GM12872 (cell line): Measurements from ENCODE around the gene SECTM1.

Source experiments
- TF ChIP-seq, protein P1 (sequence below): IDR thresholded peaks from 3 replicates; pipeline ENCODE4 v1.5.1; 2011; ENCODE audit warnings: low read depth, mild to moderate bottlenecking, low read length, moderate library complexity; ENCODE audit not compliant: insufficient read depth

The SECTM1 gene

DNA sequence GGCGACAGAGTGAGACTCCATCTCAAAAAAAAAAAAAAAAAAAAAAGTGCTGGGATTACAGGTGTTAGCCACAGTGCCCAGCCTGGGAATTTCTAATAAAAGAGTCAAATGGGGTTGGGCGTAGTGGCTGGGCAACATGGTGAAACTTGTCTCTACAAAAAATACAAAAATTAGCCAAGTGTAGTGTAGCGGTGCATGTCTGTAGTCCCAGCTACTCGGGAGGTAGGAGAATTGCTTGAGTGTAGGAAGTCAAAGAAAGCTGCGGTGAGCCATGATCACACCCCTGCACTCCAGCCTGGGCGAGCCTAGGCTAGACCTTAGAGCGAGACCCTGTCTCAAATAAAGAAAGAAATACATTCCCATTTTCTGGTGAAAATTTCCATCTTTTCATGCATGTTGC lies 35.6 kb upstream of the SECTM1 start:
- TF ChIP-seq, protein P1, sequence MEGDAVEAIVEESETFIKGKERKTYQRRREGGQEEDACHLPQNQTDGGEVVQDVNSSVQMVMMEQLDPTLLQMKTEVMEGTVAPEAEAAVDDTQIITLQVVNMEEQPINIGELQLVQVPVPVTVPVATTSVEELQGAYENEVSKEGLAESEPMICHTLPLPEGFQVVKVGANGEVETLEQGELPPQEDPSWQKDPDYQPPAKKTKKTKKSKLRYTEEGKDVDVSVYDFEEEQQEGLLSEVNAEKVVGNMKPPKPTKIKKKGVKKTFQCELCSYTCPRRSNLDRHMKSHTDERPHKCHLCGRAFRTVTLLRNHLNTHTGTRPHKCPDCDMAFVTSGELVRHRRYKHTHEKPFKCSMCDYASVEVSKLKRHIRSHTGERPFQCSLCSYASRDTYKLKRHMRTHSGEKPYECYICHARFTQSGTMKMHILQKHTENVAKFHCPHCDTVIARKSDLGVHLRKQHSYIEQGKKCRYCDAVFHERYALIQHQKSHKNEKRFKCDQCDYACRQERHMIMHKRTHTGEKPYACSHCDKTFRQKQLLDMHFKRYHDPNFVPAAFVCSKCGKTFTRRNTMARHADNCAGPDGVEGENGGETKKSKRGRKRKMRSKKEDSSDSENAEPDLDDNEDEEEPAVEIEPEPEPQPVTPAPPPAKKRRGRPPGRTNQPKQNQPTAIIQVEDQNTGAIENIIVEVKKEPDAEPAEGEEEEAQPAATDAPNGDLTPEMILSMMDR: no peak

DNA sequence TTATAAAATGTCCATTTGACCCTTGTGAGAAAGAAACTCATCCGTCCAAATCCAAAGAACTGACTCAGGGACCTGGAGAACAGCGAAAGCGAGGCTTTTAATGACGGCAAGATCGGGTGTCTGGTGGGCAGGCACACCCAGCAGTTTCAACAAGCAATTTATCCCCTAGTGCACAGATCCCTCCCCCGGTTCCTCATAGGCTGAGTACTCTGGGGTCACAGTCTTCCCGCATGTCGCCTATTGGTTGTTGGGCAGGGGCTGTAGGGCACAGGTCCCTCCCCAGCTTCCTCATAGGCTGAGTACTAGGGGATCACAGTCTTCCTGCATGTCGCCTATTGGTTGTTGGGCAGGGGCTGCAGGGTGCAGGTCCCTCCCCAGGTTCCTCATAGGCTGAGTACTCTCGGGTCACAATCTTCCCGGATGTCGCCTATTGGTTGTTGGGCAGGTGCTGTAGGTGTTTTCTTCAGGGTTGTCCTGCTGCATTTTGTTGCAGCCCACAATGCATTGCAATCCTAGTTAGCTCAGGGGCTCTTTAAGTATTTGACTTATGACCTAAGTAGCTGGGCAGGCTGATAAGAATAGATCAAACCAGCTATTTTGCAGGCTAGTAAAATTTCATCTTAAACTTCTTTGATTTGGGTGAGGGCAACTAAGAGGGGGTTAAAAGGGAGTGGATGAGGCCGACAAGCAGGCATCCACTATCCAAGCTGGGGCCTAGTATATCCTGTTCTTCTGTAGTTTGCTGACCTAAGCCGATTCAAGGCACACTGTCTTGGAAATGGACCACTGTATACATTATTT lies 34.4 kb upstream of the SECTM1 start:
- TF ChIP-seq, protein P1: no peak

DNA sequence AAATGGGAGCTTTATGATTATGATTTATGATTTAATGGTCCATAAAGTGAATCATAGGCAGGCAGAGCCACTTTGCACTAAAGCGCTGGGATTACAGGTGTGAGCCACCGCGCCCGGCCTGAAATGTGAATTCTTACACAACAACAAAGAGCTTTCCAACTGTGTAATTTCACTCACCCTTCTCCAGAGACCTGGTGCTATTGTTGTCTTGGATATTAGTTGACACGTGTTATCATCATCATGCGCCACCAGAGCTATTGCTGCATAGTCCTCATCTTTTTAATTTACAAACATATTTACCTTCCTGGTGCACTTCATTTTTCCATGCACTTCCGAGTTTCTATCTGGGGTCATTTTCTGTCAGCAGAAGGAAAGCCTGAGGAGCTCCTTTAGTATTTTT lies 33.2 kb upstream of the SECTM1 start:
- TF ChIP-seq, protein P1: no peak

DNA sequence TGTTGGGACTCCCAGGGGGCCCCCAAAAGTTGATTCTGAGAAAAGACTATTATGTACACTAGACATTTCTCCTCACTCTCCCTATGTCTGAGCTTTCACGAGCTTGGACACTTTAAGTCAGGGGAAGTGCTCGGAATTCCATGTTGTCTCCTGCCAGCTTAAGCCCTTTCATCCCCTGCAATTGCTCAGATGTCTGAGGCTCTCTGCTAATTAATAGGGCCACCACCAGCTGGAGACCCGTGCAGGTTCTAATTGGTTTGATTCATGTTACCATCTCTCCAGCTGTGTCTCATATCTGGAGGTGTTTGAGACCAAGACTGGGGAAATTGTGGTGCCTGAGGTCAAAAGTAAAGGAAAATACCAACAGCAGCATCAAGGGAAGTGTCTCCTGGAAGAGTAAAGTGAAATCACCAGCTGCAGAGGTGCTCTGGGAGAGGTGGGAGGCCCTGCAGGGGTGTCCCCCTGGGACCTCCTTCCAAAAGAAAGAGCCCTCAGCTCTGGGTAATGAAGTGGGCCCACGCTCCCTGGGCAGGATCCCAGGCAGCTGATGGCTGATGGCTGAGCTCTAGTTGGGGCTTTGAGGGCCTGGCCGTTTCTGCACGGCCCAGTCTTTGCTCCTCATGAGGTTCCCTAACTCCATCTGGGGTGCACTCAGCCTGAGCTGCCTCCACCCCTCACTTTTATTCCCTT lies 32.2 kb upstream of the SECTM1 start:
- TF ChIP-seq, protein P1: no peak

DNA sequence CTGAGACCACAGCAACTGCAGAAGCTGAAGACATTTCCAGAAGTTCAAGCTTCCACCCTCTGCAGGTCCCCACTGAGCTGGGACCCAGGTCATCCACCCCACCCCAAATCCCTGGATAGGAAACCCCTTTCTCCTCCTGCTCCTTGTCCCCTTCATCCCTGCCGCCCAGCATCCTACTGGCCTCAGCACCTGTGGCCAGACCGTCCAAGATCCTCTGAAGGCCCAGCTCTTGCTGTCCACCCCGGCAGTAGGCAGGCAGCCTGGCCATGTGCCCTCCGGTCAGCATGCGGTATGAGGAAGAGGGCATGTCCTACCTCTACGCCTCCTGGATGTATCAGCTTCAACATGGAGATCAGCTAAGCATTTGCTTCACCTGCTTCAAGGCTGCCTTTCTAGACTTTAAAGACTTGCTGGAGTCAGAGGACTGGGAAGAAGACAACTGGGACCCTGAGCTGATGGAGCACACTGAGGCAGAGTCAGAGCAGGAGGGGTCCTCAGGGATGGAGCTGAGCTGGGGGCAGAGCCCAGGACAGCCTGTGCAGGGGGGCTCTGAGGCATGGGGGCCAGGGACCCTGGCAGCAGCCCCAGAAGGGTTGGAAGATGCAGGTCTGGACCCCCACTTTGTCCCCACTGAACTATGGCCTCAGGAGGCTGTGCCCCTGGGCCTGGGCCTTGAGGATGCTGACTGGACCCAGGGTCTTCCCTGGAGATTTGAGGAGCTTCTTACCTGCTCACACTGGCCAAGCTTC lies 28.5 kb upstream of the SECTM1 start:
- TF ChIP-seq, protein P1: no peak

DNA sequence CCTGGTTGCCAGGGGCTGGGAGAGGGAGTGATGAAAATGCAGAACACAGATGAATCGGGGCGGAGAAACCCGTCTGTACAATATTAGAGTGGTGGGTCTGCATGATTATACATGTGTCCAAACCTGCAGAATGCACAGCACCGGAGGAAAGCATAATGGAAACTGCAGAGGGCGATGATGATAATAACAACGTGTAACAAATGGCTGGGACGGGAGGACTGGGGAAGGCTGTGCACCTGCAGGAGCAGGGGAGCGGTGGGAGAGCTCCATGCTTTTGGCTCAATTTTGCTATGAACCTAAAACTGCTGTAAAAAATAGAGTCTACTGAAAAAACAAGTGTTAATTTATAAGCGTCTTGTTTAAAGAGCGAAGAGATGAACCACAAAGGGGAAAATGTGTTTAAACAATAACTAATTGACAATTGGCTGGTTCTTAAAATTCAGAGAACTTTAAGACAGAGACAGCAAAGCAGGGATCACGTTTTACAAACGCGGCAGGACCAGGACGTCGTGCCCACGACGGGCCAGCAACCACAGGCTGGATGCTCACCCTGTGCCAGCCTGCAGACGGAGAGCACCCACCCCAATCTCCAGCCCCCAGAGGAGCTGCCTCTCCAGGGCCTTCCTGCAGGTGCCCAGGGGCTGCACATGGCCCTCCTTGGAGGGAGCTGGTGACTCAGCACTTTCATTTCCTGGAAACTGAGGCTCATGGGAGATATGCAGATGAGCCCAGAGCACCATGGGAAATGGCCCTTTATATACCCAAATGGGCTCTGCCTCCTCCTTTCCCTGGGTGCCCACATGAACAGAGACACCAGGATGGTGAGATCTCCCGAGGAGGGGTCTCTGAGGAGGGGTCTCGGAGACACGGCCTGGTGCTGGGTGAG lies 25.1 kb upstream of the SECTM1 start, which contains the start of gene TEX19:
Gene TEX19, plus strand, starts transcription at position 783 of the 886 bp plus-strand sequence. CDS start 2,904 bp downstream, outside the sequence.
- TF ChIP-seq, protein P1: no peak
